HFFc6 (cell line): ENCODE results near the gene TRAPPC6A. TPM values are rescaled to one million over a fixed set of nuclear protein-coding genes. Genes with fewer than 3 reads are reported as not detected.
A peak's percentile ranks its signal among the peaks of the same experiment; 100 is the strongest.

Source experiments
- DNase-seq: peaks from one replicate; pipeline ENCODE4 v3.0.0-alpha.2; 2018
- H3K27ac Mint-ChIP-seq: 2 replicates; pipeline ENCODE4 v1.8.0; 2020; ENCODE audit warnings: mild to moderate bottlenecking, mixed read lengths
- H3K27me3 Mint-ChIP-seq: 2 replicates; pipeline ENCODE4 v1.8.0; 2021; ENCODE audit warnings: mild to moderate bottlenecking, moderate library complexity, mixed read lengths; ENCODE audit not compliant: insufficient read depth
- H3K36me3 Mint-ChIP-seq: 2 replicates; pipeline ENCODE4 v1.8.0; 2021; ENCODE audit warnings: low read depth, mixed read lengths
- H3K4me1 Mint-ChIP-seq: 2 replicates; pipeline ENCODE4 v1.8.0; 2020; ENCODE audit warnings: low read depth, mixed read lengths
- H3K4me3 Mint-ChIP-seq: 2 replicates; pipeline ENCODE4 v1.8.0; 2020; ENCODE audit warnings: mild to moderate bottlenecking, moderate library complexity, mixed read lengths
- H3K9me3 Mint-ChIP-seq: 2 replicates; pipeline ENCODE4 v1.8.0; 2020; ENCODE audit warnings: mild to moderate bottlenecking, mixed read lengths
- total RNA-seq, 6 experiments: library from RNA; stranded (reverse); fragmentation: NEBNext Ultra II Directional; extraction: Animal tissue kit (Norgen Biotek cat#: 25700); gene quantifications; 2 replicates in 1 of 6; 3 replicates in 5 of 6; pipeline ENCODE4 v1.2.3, GENCODE V29; 2021
- TF ChIP-seq, protein P1 (sequence below): fragments of 200-600 bp; sonication (generic); IDR thresholded peaks from 2 replicates; pipeline ENCODE4 v1.5.0; 2021; ENCODE audit warnings: antibody characterized with exemption, mild to moderate bottlenecking

TRAPPC6A gene
- total RNA-seq, 6 experiments from 2014 or later = 3.5 to 6.9 (median 5.2) TPM

DNA sequence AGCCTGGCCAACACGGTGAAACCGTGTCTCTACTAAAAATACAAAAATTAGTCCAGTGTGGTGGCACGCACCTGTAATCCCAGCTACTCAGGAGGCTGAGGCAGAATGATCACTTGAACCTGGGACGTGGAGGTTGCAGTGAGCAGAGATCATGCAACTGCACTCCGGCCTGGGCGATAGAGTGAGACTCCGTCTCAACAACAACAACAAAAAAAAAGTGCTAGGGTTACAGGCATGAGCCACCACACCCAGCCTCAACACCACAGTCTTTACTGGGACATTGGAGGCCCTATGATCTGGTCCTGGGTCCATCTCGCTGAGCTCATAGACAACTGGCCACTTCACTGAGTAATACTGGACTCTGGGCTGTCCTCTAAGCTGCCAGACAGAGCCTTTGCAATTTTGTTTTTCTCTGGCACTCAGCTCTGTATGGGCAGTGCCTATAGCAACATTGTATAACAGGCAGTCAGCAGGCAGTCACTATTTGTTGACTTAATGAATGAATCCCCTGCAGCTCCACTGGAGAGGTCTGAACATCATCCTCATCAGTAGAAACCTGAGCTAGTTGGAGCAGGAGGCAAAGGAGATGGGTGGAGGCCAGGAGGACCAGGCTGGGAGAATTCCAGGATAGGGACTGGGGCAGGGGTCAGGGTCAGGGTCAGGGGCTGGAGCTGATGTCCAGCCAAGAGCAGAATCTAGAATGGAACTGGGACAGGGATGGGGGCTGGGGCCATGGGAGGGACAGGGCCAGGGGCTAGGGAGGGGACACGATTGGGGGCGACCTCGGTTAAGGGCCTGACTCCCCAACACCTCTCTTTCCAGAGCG lies 8.7 kb upstream of the TRAPPC6A start:
- TF ChIP-seq, protein P1, sequence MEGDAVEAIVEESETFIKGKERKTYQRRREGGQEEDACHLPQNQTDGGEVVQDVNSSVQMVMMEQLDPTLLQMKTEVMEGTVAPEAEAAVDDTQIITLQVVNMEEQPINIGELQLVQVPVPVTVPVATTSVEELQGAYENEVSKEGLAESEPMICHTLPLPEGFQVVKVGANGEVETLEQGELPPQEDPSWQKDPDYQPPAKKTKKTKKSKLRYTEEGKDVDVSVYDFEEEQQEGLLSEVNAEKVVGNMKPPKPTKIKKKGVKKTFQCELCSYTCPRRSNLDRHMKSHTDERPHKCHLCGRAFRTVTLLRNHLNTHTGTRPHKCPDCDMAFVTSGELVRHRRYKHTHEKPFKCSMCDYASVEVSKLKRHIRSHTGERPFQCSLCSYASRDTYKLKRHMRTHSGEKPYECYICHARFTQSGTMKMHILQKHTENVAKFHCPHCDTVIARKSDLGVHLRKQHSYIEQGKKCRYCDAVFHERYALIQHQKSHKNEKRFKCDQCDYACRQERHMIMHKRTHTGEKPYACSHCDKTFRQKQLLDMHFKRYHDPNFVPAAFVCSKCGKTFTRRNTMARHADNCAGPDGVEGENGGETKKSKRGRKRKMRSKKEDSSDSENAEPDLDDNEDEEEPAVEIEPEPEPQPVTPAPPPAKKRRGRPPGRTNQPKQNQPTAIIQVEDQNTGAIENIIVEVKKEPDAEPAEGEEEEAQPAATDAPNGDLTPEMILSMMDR = no peak
- Mint-ChIP-seq H3K4me1 (peaks cover 7% of the 10 kb centered on the region), H3K27ac (no peak overlapping the region), H3K36me3 (peaks cover 10% of the 10 kb centered on the region), H3K4me3 (no peak overlapping the region), H3K27me3 (no peaks in the 10 kb centered on the region; the same call in 1 of the 2 replicates), H3K9me3 (peaks cover 6% of the 10 kb centered on the region; the same call in 1 of the 2 replicates)
- peak; percentile 57 for DNase-seq

DNA sequence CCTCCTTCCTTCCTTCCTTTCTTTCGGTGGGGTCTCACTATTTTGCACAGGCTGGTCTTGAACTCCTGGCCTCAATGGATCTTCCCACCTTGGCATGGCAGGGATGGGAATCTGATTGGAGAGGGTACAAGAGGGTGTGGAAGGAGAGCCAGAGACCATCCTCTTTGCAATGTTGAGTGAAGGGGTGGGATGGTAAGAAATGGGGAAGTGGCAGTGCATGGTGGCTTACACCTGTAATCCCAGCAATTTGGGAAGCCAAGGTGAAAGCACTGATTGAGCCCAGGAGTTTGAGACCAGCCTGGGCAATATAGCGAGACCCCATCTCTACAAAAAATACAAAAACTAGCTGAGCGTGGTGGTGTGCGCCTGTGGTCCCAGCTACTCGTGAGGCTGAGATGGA lies 6.1 kb upstream of the TRAPPC6A start:
- Mint-ChIP-seq H3K27ac (no peak overlapping the region; the same call in 1 of the 2 replicates), H3K27me3 (no peaks in the 10 kb centered on the region; the same call in 1 of the 2 replicates), H3K36me3 (no peaks in the 10 kb centered on the region), H3K9me3 (no peaks in the 10 kb centered on the region), H3K4me1 (peaks cover 25% of the 10 kb centered on the region), H3K4me3 (no peak overlapping the region)
- TF ChIP-seq, protein P1 = no peak
- DNase-seq = no peak

DNA sequence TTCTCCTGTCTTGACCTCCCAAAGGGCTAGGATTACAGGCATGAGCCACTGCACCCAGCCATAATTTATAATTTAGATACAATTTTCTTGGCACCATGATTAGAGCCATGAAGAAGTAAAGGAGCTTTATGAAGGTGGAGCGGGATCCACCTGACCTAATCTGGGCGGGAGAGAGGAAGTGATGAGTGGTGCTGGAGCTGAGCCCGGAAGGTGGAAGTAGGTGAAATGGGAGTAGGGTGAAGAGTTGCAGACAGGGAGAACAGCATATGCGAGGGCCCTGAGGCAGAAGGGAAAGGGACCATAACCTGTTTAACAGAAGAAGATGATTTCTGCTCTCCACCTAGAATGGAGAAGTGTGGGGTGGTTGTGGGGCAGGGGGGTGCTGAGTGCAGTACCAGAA lies 4.7 kb upstream of the TRAPPC6A start:
- H3K4me1 Mint-ChIP-seq = peaks cover 26% of the 10 kb centered on the region
- H3K27me3 Mint-ChIP-seq = peaks cover 4% of the 10 kb centered on the region; the same call in 1 of the 2 replicates
- no peak overlapping the region for H3K4me3 Mint-ChIP-seq
- H3K36me3 Mint-ChIP-seq = no peaks in the 10 kb centered on the region
- H3K27ac Mint-ChIP-seq = no peak overlapping the region
- no peaks in the 10 kb centered on the region for H3K9me3 Mint-ChIP-seq
- TF ChIP-seq, protein P1 = no peak
- DNase-seq = no peak

DNA sequence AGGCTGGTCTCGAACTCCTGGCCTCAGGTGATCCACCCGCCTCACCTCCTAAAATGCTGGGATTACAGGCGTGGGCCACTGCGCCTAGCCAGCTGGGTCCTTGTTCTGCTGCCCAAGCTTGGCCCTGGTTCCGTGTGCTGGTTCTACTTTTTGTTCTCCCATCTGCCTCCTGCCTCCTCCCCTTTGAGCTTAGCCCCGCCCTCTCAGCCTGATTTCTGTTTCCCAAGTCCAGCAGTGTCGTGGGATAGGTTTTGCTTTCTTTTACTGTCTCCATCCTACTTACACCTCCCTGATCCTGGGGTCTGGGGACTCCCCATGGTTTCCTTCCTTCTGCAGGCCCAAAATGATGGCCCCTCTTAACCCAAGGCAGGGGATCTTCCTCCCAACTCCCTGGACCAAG lies 2.9 kb upstream of the TRAPPC6A start:
- no peaks in the 10 kb centered on the region for H3K36me3 Mint-ChIP-seq
- DNase-seq = no peak
- peak overlapping the region; percentile 6; the same call in 1 of the 2 replicates for H3K27ac Mint-ChIP-seq
- H3K4me1 Mint-ChIP-seq = peaks cover 25% of the 10 kb centered on the region
- TF ChIP-seq, protein P1 = no peak
- H3K9me3 Mint-ChIP-seq = no peaks in the 10 kb centered on the region
- H3K27me3 Mint-ChIP-seq = peaks cover 4% of the 10 kb centered on the region; the same call in 1 of the 2 replicates
- peak overlapping the region; percentile 85 for H3K4me3 Mint-ChIP-seq

DNA sequence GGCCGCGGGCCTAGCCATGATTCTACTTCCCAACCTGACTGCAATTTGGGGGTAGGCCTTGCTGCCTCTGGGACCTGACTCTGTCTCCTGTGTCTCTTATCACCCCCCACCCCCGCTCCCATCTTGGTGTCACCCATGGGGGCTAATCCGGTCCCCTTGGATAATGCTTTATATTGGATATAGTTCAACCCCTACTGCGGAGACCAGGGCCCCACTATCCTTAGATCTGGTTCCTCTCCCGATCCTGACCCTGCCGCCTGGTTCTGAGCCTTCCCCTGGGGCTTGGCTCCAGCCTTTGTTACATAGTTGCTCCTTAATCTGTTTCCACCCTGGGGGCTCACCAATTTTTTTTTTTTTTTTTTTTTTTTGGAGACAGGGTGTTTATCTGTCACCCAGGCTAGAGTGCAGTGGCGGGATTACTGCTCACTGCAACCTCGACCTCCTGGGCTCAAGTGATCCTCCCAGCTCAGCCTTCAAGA lies 1.9 kb upstream of the TRAPPC6A start:
- H3K4me3 Mint-ChIP-seq = peak overlapping the region; percentile 85
- no peaks in the 10 kb centered on the region for H3K9me3 Mint-ChIP-seq
- H3K4me1 Mint-ChIP-seq = peaks cover 33% of the 10 kb centered on the region
- H3K36me3 Mint-ChIP-seq = no peaks in the 10 kb centered on the region
- TF ChIP-seq, protein P1 = no peak
- H3K27ac Mint-ChIP-seq = peak overlapping the region; percentile 74
- peaks cover 4% of the 10 kb centered on the region; the same call in 1 of the 2 replicates for H3K27me3 Mint-ChIP-seq
- DNase-seq = no peak
